NCI-H526 treated with DMSO at 0.1 percent for 48 hours (cell line): Measurements from ENCODE around the gene CPNE7.

Experiments used
- DNase-seq: peaks from one replicate; lab custom pipeline; 2025; lab: John Stamatoyannopoulos, UW

CPNE7 gene

GRCh38 chr16:89604764-89605163 is 29.2 kb downstream of the CPNE7 start:
- DNase-seq: no peak

GRCh38 chr16:89605186-89605970 is 29.8 kb downstream of the CPNE7 start:
- DNase-seq: no peak

GRCh38 chr16:89606006-89606405 is 30.4 kb downstream of the CPNE7 start:
- DNase-seq: no peak

- no peak for DNase-seq
These were observed 31.9 kb downstream of the CPNE7 start for GRCh38 chr16:89607453-89607852.

GRCh38 chr16:89607937-89608740 is 32.6 kb downstream of the CPNE7 start:
- no peak for DNase-seq

- DNase-seq: no peak
These were observed 34.5 kb downstream of the CPNE7 start for GRCh38 chr16:89610108-89610453.

GRCh38 chr16:89612415-89613166 is 37.0 kb downstream of the CPNE7 start:
- no peak for DNase-seq

- DNase-seq: no peak
These were observed 37.8 kb downstream of the CPNE7 start, which contains the start of gene DPEP1 for GRCh38 chr16:89613231-89613953. Gene DPEP1, plus strand, starts transcription at chr16:89613642. Its CDS starts 16,769 bp downstream, at chr16:89630411.

GRCh38 chr16:89613954-89614459 is 38.4 kb downstream of the CPNE7 start:
- DNase-seq: no peak

- no peak for DNase-seq
These were observed 39.6 kb downstream of the CPNE7 start for GRCh38 chr16:89615176-89615575.

- no peak for DNase-seq
These were observed 40.1 kb downstream of the CPNE7 start for GRCh38 chr16:89615596-89616090.

- DNase-seq: no peak
These were observed 41.1 kb downstream of the CPNE7 start for GRCh38 chr16:89616623-89617022.

GRCh38 chr16:89617036-89617435 is 41.5 kb downstream of the CPNE7 start:
- no peak for DNase-seq

- DNase-seq: no peak
These were observed 42.8 kb downstream of the CPNE7 start for GRCh38 chr16:89618109-89618998.

- DNase-seq: no peak
These were observed 44.3 kb downstream of the CPNE7 start for GRCh38 chr16:89619840-89620239.

- no peak for DNase-seq
These were observed 44.9 kb downstream of the CPNE7 start for GRCh38 chr16:89620406-89620841.

- no peak for DNase-seq
These were observed 45.7 kb downstream of the CPNE7 start for GRCh38 chr16:89621136-89621697.

GRCh38 chr16:89621698-89622409 is 46.3 kb downstream of the CPNE7 start:
- no peak for DNase-seq

- no peak for DNase-seq
These were observed 48.1 kb downstream of the CPNE7 start for GRCh38 chr16:89623511-89624261.
